Naive thymus-derived CD8-positive, alpha-beta T cell (primary cell): ENCODE data around the gene ZNF541. TPM values are rescaled to one million over a fixed set of nuclear protein-coding genes. Genes with fewer than 3 reads are reported as not detected.
A peak's percentile ranks its signal among the peaks of the same experiment; 100 is the strongest.

Experiments used
- ATAC-seq, 2 donors: fragments of 150-1000 bp; cut with Tn5 transposase in 1 of 2; sonication (Bioruptor Pico), chemical (Tn5 transposase) in 1 of 2; 1 replicate in 1 of 2; 2 replicates in 1 of 2; pipeline ENCODE4 v1.10.0; 2021; ENCODE audit warnings: mild to moderate bottlenecking in 2 of 2, moderate library complexity in 2 of 2
- POLR2A ChIA-PET: fragments of 350-600 bp; sonication (Branson Sonifier 250); formaldehyde crosslinking; loops from one replicate; lab custom pipeline; 2021; ENCODE audit warnings: antibody characterized with exemption; lab: Charles Lee
- DNase-seq, 10 donors: peaks; one replicate each; pipeline versions ENCODE4 v3.0.0 to v3.0.0-alpha.2; 2020 to 2022
- H3K27ac Mint-ChIP-seq, 10 donors: one replicate each; pipeline ENCODE4 v1.8.0; 2020 to 2022; ENCODE audit warnings: mild to moderate bottlenecking in 10 of 10, mixed read lengths in 10 of 10, moderate library complexity in 4 of 10, inconsistent platforms in 1 of 10
- H3K27me3 Mint-ChIP-seq, 5 donors: one replicate each; pipeline ENCODE4 v1.8.0; 2021 to 2022; ENCODE audit warnings: mixed read lengths in 5 of 5
- H3K36me3 Mint-ChIP-seq, 3 donors: one replicate each; pipeline ENCODE4 v1.8.0; 2020 to 2022; ENCODE audit warnings: mixed read lengths in 3 of 3, mild to moderate bottlenecking in 2 of 3, inconsistent platforms in 1 of 3
- H3K4me1 Mint-ChIP-seq, 4 donors: one replicate each; pipeline ENCODE4 v1.8.0; 2021 to 2022; ENCODE audit warnings: mixed read lengths in 4 of 4
- H3K4me3 Mint-ChIP-seq, 10 donors: one replicate each; pipeline ENCODE4 v1.8.0; 2020 to 2022; ENCODE audit warnings: mild to moderate bottlenecking in 10 of 10, mixed read lengths in 10 of 10, moderate library complexity in 6 of 10, inconsistent platforms in 1 of 10
- H3K9me3 Mint-ChIP-seq, 9 donors: one replicate each; pipeline ENCODE4 v1.8.0; 2020 to 2022; ENCODE audit warnings: mixed read lengths in 9 of 9, mild to moderate bottlenecking in 3 of 9, inconsistent platforms in 1 of 9, moderate library complexity in 1 of 9
- polyA plus RNA-seq, 3 donors: library from polyadenylated mRNA; unstranded; fragments of 300-500 nt; fragmentation: Illumina TruSeq; gene quantifications; one replicate each; pipeline ENCODE4 v1.2.3, GENCODE V29; 2021
- total RNA-seq, 8 experiments: library from RNA in 2 of 8; stranded (reverse) in 2 of 8; gene quantifications; one replicate each; pipeline ENCODE4 v1.2.3 and lab custom pipeline; 2021 to 2026

Gene ZNF541
- total and polyA plus RNA-seq, 5 experiments from 2014 or later = 0.27 to 0.86 (median 0.85) TPM; not detected in 2

DNA sequence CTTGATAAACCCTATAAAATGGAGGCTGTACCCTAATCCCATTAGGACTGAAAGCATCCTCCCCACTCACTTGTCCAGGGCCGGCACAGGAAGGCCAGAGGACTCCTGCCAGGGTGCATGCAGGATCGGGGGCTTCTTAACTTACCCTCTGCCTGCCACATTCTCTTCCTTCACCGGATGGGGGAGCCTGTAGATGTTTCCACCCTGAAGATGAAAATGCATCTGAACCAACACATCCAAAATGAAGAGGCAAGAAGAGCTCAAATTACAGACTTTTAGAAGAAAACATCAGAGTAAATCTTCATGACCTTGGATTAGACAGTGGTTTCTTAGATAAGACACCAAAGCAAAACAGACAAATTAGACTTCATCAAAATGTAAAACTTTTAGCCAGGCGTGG is 32.2 kb downstream of the ZNF541 start:
- POLR2A ChIA-PET = interaction anchor here (0.7 to 1.0 kb wide), 2 partner anchors 32 to 60 kb away, joined by 4 read pairs; no protein-coding TSS in a partner anchor
- Mint-ChIP-seq H3K27me3 (peaks cover 0 to 7% (median 1%) of the 10 kb centered on the region in 5 donors), H3K4me1 (peaks cover 9 to 30% (median 23%) of the 10 kb centered on the region in 4 donors), H3K27ac (peak overlapping the region; percentile 63 to 94 (median 88)), H3K9me3 (no peaks in the 10 kb centered on the region), H3K36me3 (peaks cover 0 to 2% (median 0%) of the 10 kb centered on the region in 3 donors), H3K4me3 (peak overlapping the region in 6 of 10 donors; percentile 2 to 47 (median 39))
- ATAC-seq (peak in 1 of 2 donors; percentile 26), DNase-seq (peak in 1 of 10 donors; percentile 33)

DNA sequence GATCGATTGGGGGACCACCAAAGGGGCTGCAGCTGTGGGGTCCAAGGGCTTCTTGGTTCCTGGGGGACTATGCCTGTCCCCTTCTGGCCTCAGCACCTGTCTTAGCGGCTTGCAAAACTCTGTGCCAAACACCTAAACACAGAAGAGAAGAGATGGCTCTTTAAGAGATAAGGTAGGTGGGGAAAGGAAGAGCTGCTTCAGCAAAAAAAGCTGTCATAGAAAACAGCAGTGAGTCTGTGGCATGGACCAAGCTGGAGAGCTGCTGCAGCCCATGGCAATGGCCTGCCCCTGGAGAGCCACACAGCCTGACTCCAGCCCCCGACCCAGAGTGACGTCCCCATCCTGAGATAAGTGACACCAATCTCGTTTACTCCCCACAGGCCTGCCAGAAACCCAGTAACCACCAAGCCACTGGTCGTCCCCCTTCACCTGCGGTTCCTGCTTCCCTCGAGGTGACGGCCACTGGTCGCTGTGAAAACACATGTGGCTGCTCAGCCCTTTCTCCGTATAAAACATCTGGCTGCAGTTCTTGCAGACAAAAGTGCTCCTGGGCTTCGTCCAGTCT is 33.1 kb downstream of the ZNF541 start:
- peak in 1 of 10 donors; percentile 41 for DNase-seq
- Mint-ChIP-seq H3K27ac (peak overlapping the region; percentile 22 to 93 (median 62)), H3K9me3 (peaks cover 0 to 4% (median 0%) of the 10 kb centered on the region in 9 donors), H3K4me1 (peaks cover 9 to 30% (median 23%) of the 10 kb centered on the region in 4 donors), H3K36me3 (peaks cover 0 to 4% (median 2%) of the 10 kb centered on the region in 3 donors), H3K4me3 (peak overlapping the region in 2 of 10 donors; percentile 33 to 60), H3K27me3 (peaks cover 0 to 8% (median 1%) of the 10 kb centered on the region in 5 donors)
- POLR2A ChIA-PET = interaction anchor here (0.7 kb wide), 1 partner anchor 92 kb away, joined by 5 read pairs; no protein-coding TSS in a partner anchor
- no peak for ATAC-seq

DNA sequence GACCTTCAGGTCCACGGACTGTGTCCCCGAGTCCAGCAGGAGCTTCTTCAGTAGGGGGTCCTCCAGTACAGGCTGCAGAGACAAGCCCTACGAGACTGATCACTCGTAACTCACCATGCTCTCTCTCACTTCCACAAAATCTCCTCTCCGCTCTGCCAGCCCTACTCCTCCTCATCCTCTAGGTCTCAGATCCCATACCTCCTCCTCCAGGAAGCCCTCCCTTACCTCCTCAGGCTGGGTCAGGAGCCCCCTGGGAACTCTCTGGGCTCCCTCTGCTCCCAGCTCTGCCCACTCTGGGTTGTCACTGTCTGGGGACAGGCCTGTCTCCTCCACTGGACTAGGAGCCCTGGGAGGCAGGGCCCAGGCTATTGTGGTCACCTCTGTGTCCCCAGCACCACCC is 34.1 kb downstream of the ZNF541 start:
- Mint-ChIP-seq H3K9me3 (peaks cover 0 to 4% (median 0%) of the 10 kb centered on the region in 9 donors), H3K27me3 (peaks cover 0 to 5% (median 0%) of the 10 kb centered on the region in 5 donors), H3K4me3 (no peak overlapping the region), H3K36me3 (peaks cover 0 to 4% (median 1%) of the 10 kb centered on the region in 3 donors), H3K27ac (peak overlapping the region in 5 of 10 donors; percentile 16 to 71 (median 48)), H3K4me1 (peaks cover 9 to 30% (median 22%) of the 10 kb centered on the region in 4 donors)
- POLR2A ChIA-PET = interaction anchor here (0.7 kb wide), 1 partner anchor 93 kb away, joined by 5 read pairs; no protein-coding TSS in a partner anchor
- ATAC-seq (no peak), DNase-seq (no peak)

DNA sequence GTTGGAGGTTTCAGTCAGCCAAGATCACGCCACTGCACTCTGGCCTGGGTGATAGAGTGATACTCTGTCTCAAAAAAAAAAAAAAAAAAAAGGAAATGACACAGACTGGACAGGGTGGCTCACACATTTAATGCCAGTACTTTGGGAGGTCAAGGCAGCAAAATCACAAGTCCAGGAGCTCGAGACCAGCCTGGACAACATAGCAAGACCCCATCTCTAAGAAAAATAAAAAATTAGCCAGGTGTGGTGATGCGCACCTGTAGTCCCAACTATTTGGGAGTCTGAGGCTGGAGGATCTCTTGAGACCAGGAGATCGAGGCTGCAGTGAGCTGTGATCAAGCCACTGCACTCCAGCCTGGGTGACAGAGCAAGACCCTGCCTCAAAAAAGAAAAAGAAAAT is 35.5 kb downstream of the ZNF541 start:
- peaks cover 0 to 2% (median 0%) of the 10 kb centered on the region in 5 donors for H3K27me3 Mint-ChIP-seq
- H3K27ac Mint-ChIP-seq = peak overlapping the region in 2 of 10 donors; percentile 60 to 71
- peaks cover 9 to 29% (median 22%) of the 10 kb centered on the region in 4 donors for H3K4me1 Mint-ChIP-seq
- no peak for DNase-seq
- H3K9me3 Mint-ChIP-seq = peaks cover 0 to 4% (median 0%) of the 10 kb centered on the region in 9 donors
- POLR2A ChIA-PET = interaction anchor here (0.7 kb wide), 2 partner anchors 8 to 47 kb away, joined by 5 read pairs; no protein-coding TSS in a partner anchor
- no peak for ATAC-seq
- no peak overlapping the region for H3K4me3 Mint-ChIP-seq
- peaks cover 0 to 4% (median 0%) of the 10 kb centered on the region in 3 donors for H3K36me3 Mint-ChIP-seq

DNA sequence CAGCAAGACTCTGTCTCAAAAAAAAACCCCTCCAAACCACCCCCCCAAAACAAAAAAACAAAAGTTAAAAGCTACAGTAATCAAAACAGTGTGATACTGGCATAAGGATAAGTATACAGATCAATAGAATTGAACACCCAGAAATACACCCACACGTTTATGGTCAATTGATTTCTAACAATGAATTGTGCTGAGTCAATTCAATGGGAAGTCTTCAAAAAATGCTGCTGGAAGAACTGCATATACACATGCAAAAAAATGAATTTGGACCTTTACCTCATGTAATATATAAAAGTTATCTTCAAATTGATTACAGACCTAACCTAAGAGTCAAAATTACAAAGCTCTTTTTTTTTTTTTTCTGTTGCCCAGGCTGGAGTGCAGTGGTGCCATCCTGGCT is 38.3 kb downstream of the ZNF541 start:
- DNase-seq (no peak), ATAC-seq (no peak)
- Mint-ChIP-seq H3K4me3 (no peak overlapping the region), H3K4me1 (peaks cover 0 to 2% (median 1%) of the 10 kb centered on the region in 4 donors), H3K27ac (no peak overlapping the region), H3K27me3 (peaks cover 0 to 2% (median 0%) of the 10 kb centered on the region in 5 donors), H3K9me3 (peaks cover 0 to 4% (median 0%) of the 10 kb centered on the region in 9 donors), H3K36me3 (peaks cover 0 to 4% (median 0%) of the 10 kb centered on the region in 3 donors)
- POLR2A ChIA-PET = interaction anchor here (0.7 to 1.1 kb wide), 2 partner anchors 12 to 311 kb away, joined by 3 to 4 read pairs; no protein-coding TSS in a partner anchor

DNA sequence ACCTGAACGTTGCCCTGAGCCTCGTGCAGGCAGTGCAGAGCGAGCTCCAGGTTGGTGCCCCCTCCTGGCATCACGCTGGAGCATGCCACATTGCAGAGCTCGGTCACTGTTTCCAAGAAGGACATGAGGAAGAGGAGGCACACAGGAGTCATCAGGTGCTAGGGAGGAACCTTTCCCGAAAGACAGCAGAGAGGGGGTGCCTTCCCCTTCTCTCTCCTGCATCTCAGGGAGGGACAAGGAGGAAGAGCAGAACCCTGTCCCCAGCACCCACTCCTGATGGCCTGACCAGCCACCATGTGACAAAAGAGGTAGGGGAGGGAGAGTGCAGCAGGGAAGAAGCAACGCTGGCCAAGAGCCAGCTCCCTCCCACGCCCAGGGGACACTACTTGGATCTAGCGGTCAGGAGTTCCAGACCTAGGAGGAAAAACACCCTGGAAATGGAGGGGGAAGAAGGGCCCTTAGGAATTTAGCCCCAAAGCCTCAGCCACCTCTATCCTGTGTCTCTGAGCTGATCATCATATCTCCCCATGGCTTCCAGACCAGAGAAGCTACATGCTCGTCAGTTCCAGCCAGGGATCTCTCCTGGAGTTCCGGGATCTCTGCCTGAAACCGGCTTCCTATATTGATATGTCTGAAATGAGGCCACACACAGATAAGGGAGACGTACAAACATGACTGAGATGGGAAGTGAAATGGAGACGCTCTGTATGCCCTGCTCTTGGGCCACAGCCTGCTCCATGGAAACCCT is 41.1 kb downstream of the ZNF541 start:
- Mint-ChIP-seq H3K36me3 (peaks cover 0 to 4% (median 0%) of the 10 kb centered on the region in 3 donors), H3K9me3 (peaks cover 0 to 4% (median 0%) of the 10 kb centered on the region in 9 donors), H3K27ac (peak overlapping the region in 1 of 10 donors; percentile 20), H3K4me3 (no peak overlapping the region), H3K27me3 (peaks cover 0 to 2% (median 0%) of the 10 kb centered on the region in 5 donors), H3K4me1 (no peaks in the 10 kb centered on the region)
- no peak for ATAC-seq
- DNase-seq = no peak
- POLR2A ChIA-PET = interaction anchor here (1.1 kb wide), 1 partner anchor 13 kb away, joined by 4 read pairs; no protein-coding TSS in a partner anchor

DNA sequence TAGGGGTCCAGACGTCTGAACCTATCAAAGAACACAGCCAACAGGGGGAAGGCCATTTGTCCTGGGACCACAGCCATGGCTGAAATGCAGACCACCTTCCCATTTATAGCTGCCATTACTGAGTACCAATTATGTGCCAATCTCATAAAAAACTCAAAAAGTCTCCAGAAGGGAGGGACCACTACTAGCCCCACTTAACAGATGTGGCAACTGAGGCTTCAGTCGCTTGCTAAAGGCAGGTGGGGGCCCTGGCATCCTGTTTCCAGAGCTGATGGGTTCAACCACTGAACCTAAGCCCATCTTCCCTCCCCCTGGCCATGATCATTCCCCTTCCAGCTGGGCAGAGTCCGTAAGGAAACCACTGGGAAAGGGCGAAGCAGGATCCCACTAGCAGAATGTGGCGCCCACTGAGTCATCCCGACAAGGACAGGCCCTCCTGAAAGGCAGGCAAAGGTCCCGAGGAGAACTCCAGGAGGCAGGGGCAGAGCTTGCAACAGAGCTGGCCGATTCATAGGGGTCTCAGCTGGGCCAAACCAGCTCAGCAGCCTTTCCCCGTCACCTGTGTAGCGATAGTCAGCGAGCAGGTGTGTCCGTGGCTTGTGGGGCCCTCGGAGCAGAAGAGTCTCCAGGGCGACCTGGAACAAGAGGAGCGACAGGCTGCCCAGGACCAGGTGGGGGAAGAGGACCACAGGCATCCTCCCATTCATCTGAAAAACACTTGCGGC is 43.8 kb downstream of the ZNF541 start:
- no peaks in the 10 kb centered on the region for H3K9me3 Mint-ChIP-seq
- ATAC-seq (no peak), DNase-seq (no peak)
- POLR2A ChIA-PET = interaction anchor here (0.6 kb wide), 1 partner anchor 8 kb away, joined by 5 read pairs; no protein-coding TSS in a partner anchor
- H3K36me3 Mint-ChIP-seq = no peaks in the 10 kb centered on the region
- no peaks in the 10 kb centered on the region for H3K4me1 Mint-ChIP-seq
- H3K4me3 Mint-ChIP-seq = no peak overlapping the region
- H3K27ac Mint-ChIP-seq = no peak overlapping the region
- H3K27me3 Mint-ChIP-seq = peaks cover 0 to 2% (median 0%) of the 10 kb centered on the region in 5 donors

DNA sequence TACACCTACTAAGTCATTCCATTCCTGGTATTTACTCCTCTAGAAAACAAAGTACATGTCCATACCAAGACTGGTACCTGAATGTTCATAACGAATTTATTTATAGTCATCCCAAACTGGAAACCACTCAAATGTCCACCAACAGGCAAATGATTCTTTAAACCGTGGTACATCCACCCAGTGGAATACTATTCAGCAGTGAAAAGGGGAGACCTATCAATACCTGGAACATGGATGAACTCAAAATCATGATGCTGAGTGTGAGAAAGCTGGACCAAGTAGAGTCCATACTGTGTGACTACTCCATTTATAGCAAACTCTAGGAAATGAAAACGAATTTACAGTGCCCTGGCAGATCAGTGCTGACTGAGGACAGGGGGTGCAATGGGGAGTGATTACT is 46.1 kb downstream of the ZNF541 start:
- POLR2A ChIA-PET = no interaction called here
- ATAC-seq (no peak), DNase-seq (no peak)
- Mint-ChIP-seq H3K4me1 (peaks cover 6 to 10% (median 9%) of the 10 kb centered on the region in 4 donors), H3K27me3 (peaks cover 0 to 13% (median 0%) of the 10 kb centered on the region in 5 donors), H3K27ac (peak overlapping the region in 2 of 10 donors; percentile 17 to 26), H3K9me3 (no peaks in the 10 kb centered on the region), H3K4me3 (no peak overlapping the region), H3K36me3 (no peaks in the 10 kb centered on the region)

DNA sequence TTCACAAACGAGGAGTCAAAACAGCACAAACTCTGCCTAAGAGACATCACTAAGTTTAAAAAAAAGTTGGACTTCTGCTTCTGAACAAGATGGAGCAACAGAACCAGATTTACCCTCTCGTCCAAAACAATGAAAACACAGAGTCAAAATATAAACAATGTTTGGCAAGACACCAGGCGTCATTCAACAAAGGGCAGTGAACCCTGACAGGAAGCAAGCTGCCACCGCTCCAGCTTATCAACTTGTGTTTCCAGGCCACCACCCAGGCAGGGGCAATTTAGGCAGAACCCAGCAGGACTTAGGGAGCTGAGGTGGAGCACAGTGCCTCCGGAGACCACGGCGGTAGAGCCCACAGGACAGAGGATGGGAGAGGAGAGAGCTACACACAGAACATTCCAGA is 49.5 kb downstream of the ZNF541 start:
- H3K4me1 Mint-ChIP-seq = peaks cover 16 to 36% (median 34%) of the 10 kb centered on the region in 4 donors
- no peaks in the 10 kb centered on the region for H3K36me3 Mint-ChIP-seq
- POLR2A ChIA-PET = interaction anchor here (0.6 to 1.9 kb wide), 5 partner anchors 33 to 120 kb away, joined by 3 to 7 read pairs (median 5); no protein-coding TSS in a partner anchor

More for the DNA sequence above, 49.5 kb downstream of the ZNF541 start:
- H3K9me3 Mint-ChIP-seq = no peaks in the 10 kb centered on the region
- ATAC-seq = no peak
- no peak overlapping the region for H3K4me3 Mint-ChIP-seq
- peaks cover 0 to 18% (median 0%) of the 10 kb centered on the region in 5 donors for H3K27me3 Mint-ChIP-seq
- H3K27ac Mint-ChIP-seq = peak overlapping the region in 1 of 10 donors; percentile 30
- DNase-seq = no peak
